GM12878 (cell line): ENCODE measurements around the gene NDRG4. TPM values are rescaled to one million over a fixed set of nuclear protein-coding genes. Genes with fewer than 3 reads are reported as not detected.

Experiments
- ATAC-seq: fragments of 200-7000 bp; cut with Tn5 transposase; 3 replicates; pipeline ENCODE4 v1.9.1; 2020; ENCODE audit warnings: mild to moderate bottlenecking, moderate library complexity
- BruUV-seq: library from RNA; stranded (reverse); fragments of 400-500 nt; replicated peaks from 2 replicates; lab custom pipeline; 2021; lab: Mats Ljungman, UMichigan
- CTCF ChIA-PET: fragments of 300-600 bp; sonication (Branson Sonifier 250); formaldehyde crosslinking; extraction: SDS; loops from one replicate; lab custom pipeline; 2021; ENCODE audit warnings: inconsistent platforms; lab: Yijun Ruan, JAX
- POLR2A ChIA-PET: fragments of 350-600 bp; formaldehyde crosslinking; extraction: SDS; loops from one replicate; lab custom pipeline; 2021; ENCODE audit warnings: inconsistent platforms; lab: Charles Lee
- RAD21 ChIA-PET: fragments of 300-600 bp; sonication (Branson Sonifier 250); formaldehyde crosslinking; loops from one replicate; lab custom pipeline; 2023; ENCODE audit warnings: antibody characterized with exemption; ENCODE audit not compliant: unreplicated experiment; lab: Charles Lee
- SMC1A ChIA-PET: fragments of 300-600 bp; sonication (Branson Sonifier 250); formaldehyde crosslinking; loops from one replicate; lab custom pipeline; 2023; ENCODE audit not compliant: unreplicated experiment, uncharacterized antibody; lab: Charles Lee
- DNase-seq: peaks from one replicate; pipeline ENCODE4 v3.0.0-alpha.2; 2011; ENCODE audit warnings: low read depth, low spot score
- FAIRE-seq: peaks from 3 replicates; lab custom pipeline; 2011; peaks lifted over from hg19 to GRCh38; lab: Jason Lieb, UNC
- H2AFZ ChIP-seq: 2 replicates; pipeline ENCODE4 v1.6.0; 2011; ENCODE audit warnings: low read depth, low read length, control low read depth; ENCODE audit not compliant: control insufficient read depth
- H3K27ac ChIP-seq: 2 replicates; pipeline ENCODE4 v1.5.1; 2011; ENCODE audit warnings: control low read depth; ENCODE audit not compliant: control insufficient read depth, insufficient read depth
- H3K27me3 ChIP-seq, 2 experiments: replicated peaks in 1 of 2; 2 replicates each; pipeline versions ENCODE4 v1.6.0 to v1.6.1; 2011; ENCODE audit warnings: low read length in 1 of 2; ENCODE audit not compliant: control insufficient read depth in 2 of 2, insufficient read depth in 2 of 2
- H3K36me3 ChIP-seq, 2 experiments: 2 replicates each; pipeline ENCODE4 v1.5.1; 2011; ENCODE audit warnings: low read length in 1 of 2; ENCODE audit not compliant: control insufficient read depth in 2 of 2, insufficient read depth in 2 of 2
- H3K4me1 ChIP-seq: 2 replicates; pipeline ENCODE4 v1.6.1; 2011; ENCODE audit warnings: mild to moderate bottlenecking, low read length, moderate library complexity, mixed read lengths; ENCODE audit not compliant: control insufficient read depth, insufficient read depth
- H3K4me2 ChIP-seq: 2 replicates; pipeline ENCODE4 v1.6.0; 2011; ENCODE audit warnings: control low read depth; ENCODE audit not compliant: control insufficient read depth, insufficient read depth
- H3K4me3 ChIP-seq: fragments of 200-600 bp; sonication (generic); 2 replicates; pipeline ENCODE4 v1.5.1; 2016
- H3K79me2 ChIP-seq: 2 replicates; pipeline ENCODE4 v1.6.0; 2011; ENCODE audit warnings: low read length; ENCODE audit not compliant: control insufficient read depth, insufficient read depth
- H3K9ac ChIP-seq: 2 replicates; pipeline ENCODE4 v1.8.0; 2011; ENCODE audit warnings: low read length, control low read depth, mixed read lengths; ENCODE audit not compliant: control insufficient read depth, insufficient read depth
- H3K9me3 ChIP-seq: replicated peaks from 3 replicates; pipeline ENCODE4 v1.5.1; 2011; ENCODE audit warnings: mild to moderate bottlenecking, low read length; ENCODE audit not compliant: control insufficient read depth, insufficient read depth
- H4K20me1 ChIP-seq: 2 replicates; pipeline ENCODE4 v1.6.0; 2011; ENCODE audit not compliant: control insufficient read depth, insufficient read depth
- BHLHE40 ChIP-seq, 2 experiments: fragments of 450-650 bp in 1 of 2; IDR thresholded peaks; 2 replicates each; pipeline ENCODE4 v1.6.1; 2011 to 2017; ENCODE audit warnings: low read depth in 2 of 2, borderline replicate concordance in 1 of 2, improper control_type of control experiment in 1 of 2, low read length in 1 of 2, mild to moderate bottlenecking in 1 of 2
- CREB1 ChIP-seq: IDR thresholded peaks from 2 replicates; pipeline ENCODE4 v1.6.1; 2012; ENCODE audit warnings: low read depth, mild to moderate bottlenecking, inconsistent platforms
- E2F4 ChIP-seq: IDR thresholded peaks from 2 replicates; pipeline ENCODE4 v1.6.1; 2012; ENCODE audit warnings: low read depth, low read length, improper control_type of control experiment
- E4F1 ChIP-seq: fragments of 450-650 bp; IDR thresholded peaks from 2 replicates; pipeline ENCODE4 v1.6.1; 2018; ENCODE audit warnings: borderline replicate concordance, mild to moderate bottlenecking; ENCODE audit not compliant: partially characterized antibody
- EED ChIP-seq: sonication (generic); IDR thresholded peaks from 2 replicates; pipeline ENCODE4 v1.6.1; 2016; ENCODE audit warnings: antibody characterized with exemption, low read depth
- ESRRA ChIP-seq: IDR thresholded peaks from 2 replicates; pipeline ENCODE4 v1.6.1; 2012; ENCODE audit warnings: mild to moderate bottlenecking, low read length, improper control_type of control experiment
- ETV6 ChIP-seq, 2 experiments: fragments of 450-650 bp in 1 of 2; IDR thresholded peaks in 1 of 2; conservative IDR thresholded peaks in 1 of 2; 2 replicates each; pipeline ENCODE4 v1.6.1; 2014; ENCODE audit warnings: antibody characterized with exemption in 1 of 2, borderline replicate concordance in 1 of 2, low read depth in 1 of 2, mild to moderate bottlenecking in 1 of 2, moderate library complexity in 1 of 2
- FOXM1 ChIP-seq: IDR thresholded peaks from 2 replicates; pipeline ENCODE4 v1.6.1; 2012; ENCODE audit warnings: low read depth, mild to moderate bottlenecking, inconsistent platforms, low read length, moderate library complexity
- HCFC1 ChIP-seq: fragments of 150-350 bp; IDR thresholded peaks from 2 replicates; pipeline ENCODE4 v1.6.1; 2014; ENCODE audit warnings: low read length
- IKZF1 ChIP-seq: fragments of 450-650 bp; conservative IDR thresholded peaks from 2 replicates; pipeline ENCODE4 v1.6.1; 2017; ENCODE audit warnings: antibody characterized with exemption, mild to moderate bottlenecking
- KDM1A ChIP-seq: fragments of 200-600 bp; sonication (generic); IDR thresholded peaks from 2 replicates; pipeline ENCODE4 v1.6.1; 2016; ENCODE audit warnings: borderline replicate concordance
- MEF2A ChIP-seq: IDR thresholded peaks from 2 replicates; pipeline ENCODE4 v1.6.1; 2011; ENCODE audit warnings: low read depth, mild to moderate bottlenecking, low read length, moderate library complexity; ENCODE audit not compliant: insufficient read depth
- NR2C2 ChIP-seq: IDR thresholded peaks from 2 replicates; pipeline ENCODE4 v1.6.1; 2011; ENCODE audit warnings: borderline replicate concordance, low read depth; ENCODE audit not compliant: control insufficient read depth, insufficient read length
- STAT3 ChIP-seq: IDR thresholded peaks from 2 replicates; pipeline ENCODE4 v1.6.1; 2011; ENCODE audit warnings: low read depth, low read length, improper control_type of control experiment
- TBL1XR1 ChIP-seq: IDR thresholded peaks from 2 replicates; pipeline ENCODE4 v1.6.1; 2012; ENCODE audit warnings: low read depth, low read length, improper control_type of control experiment
- ZBED1 ChIP-seq: IDR thresholded peaks from 2 replicates; pipeline ENCODE4 v1.6.1; 2016; ENCODE audit warnings: borderline replicate concordance
- ZNF24 ChIP-seq: fragments of 450-650 bp; IDR thresholded peaks from 2 replicates; pipeline ENCODE4 v1.6.1; 2017; ENCODE audit warnings: antibody characterized with exemption, mild to moderate bottlenecking
- ZNF274 ChIP-seq: IDR thresholded peaks from one replicate; pipeline ENCODE4 v1.8.0; 2011; ENCODE audit not compliant: insufficient read length, insufficient read depth
- WGBS: methylation state at CpG from one replicate; pipeline ENCODE4 v1.1.6; 2016; ENCODE audit warnings: low lambda C conversion rate; ENCODE audit not compliant: insufficient replicate concordance, insufficient coverage; ENCODE audit errors: missing lambda C conversion rate; 5-methylcytosine and 5-hydroxymethylcytosine counted together
- in situ Hi-C: fragments of 300-500 bp; cut with MboI; formaldehyde crosslinking; loops from 9 replicates; pipeline ENCODE4 v1.14.3; 2018; ENCODE audit warnings: mixed read lengths
- intact Hi-C: fragments of 100-400 bp; cut with micrococcal nuclease; formaldehyde crosslinking; loops from one replicate; pipeline ENCODE4 v1.14.2; 2022; ENCODE audit not compliant: unreplicated experiment
- polyA plus RNA-seq, 11 experiments: library from polyadenylated mRNA; depleted of rRNA in 4 of 11; unstranded in 6 of 11; stranded (reverse) in 5 of 11; fragments of >200 nt; fragmentation: Nextera tagmentation in 4 of 11; fragmentation: Illumina TruSeq in 1 of 11; extraction: Ambion mirVana in 4 of 11; extraction: Trizol in 1 of 11; gene quantifications; 1 replicate in 1 of 11; 2 replicates in 10 of 11; pipeline versions ENCODE4 v1.2.1 to v1.2.3, GENCODE V29; 2011 to 2016; ENCODE audit warnings: inconsistent platforms in 2 of 11, missing spikeins in 2 of 11, low read depth in 1 of 11
- total RNA-seq, 4 experiments: library from RNA; depleted of rRNA in 3 of 4; stranded (reverse); fragments of >200 nt in 3 of 4; fragmentation: Illumina TruSeq in 1 of 4; extraction: Trizol in 1 of 4; gene quantifications; 2 replicates each; pipeline versions ENCODE4 v1.2.1 to v1.2.3, GENCODE V29; 2013 to 2021

NDRG4 gene
- total and polyA plus RNA-seq, 10 of the 15 experiments (the other 5 are each of a cell fraction or from before 2014, with no cell fraction given): 0.33 to 3.8 (median 2.5) TPM

GRCh38 chr16:58474296-58474695, 25.6 kb upstream of the NDRG4 start:
- TF ChIP-seq KDM1A (no peak), E2F4 (no peak), HCFC1 (no peak), ZNF24 (no peak), CREB1 (no peak), ZNF274 (no peak), E4F1 (no peak), EED (no peak), ZBED1 (no peak), TBL1XR1 (no peak), FOXM1 (no peak), BHLHE40 (IDR thresholded peaks at IDR 0.05; ENCODE audit: borderline replicate concordance in 1 of 2, low read depth in 2 of 2, low read length in 1 of 2) (no peak), IKZF1 (no peak), ETV6 (conservative IDR thresholded peaks at IDR 0.05 in 1 of 2, IDR thresholded peaks at IDR 0.05 in 1 of 2; ENCODE audit: borderline replicate concordance in 1 of 2, low read depth in 1 of 2) (no peak), STAT3 (no peak), ESRRA (no peak), MEF2A (no peak), NR2C2 (no peak)
- H3K9me3 ChIP-seq: no peaks in the 10 kb centered on the region
- no peak overlapping the region for H2AFZ ChIP-seq
- no peaks in the 10 kb centered on the region for H4K20me1 ChIP-seq
- H3K79me2 ChIP-seq: no peaks in the 10 kb centered on the region
- intact Hi-C loops (no loop called here), in situ Hi-C loops (no loop called here)
- H3K27me3 ChIP-seq: peaks cover 0 to 4% of the 10 kb centered on the region in 2 experiments; a peak in 2 of 4 replicates
- ChIA-PET RAD21 (no interaction called here), CTCF (interaction anchor here (0.7 to 0.9 kb wide), 2 partner anchors 134 to 138 kb away, joined by 3 read pairs; no protein-coding TSS in a partner anchor), POLR2A (no interaction called here), SMC1A (no interaction called here)
- no peaks in the 10 kb centered on the region for H3K4me1 ChIP-seq
- no peak overlapping the region for H3K9ac ChIP-seq
- 36% methylated on average over 10 of the region's 10 CpGs for WGBS
- BruUV-seq: no TSS peak
- DNase-seq (no peak), FAIRE-seq (no peak), ATAC-seq (peak; percentile 38; the same call in 2 of the 3 replicates)
- H3K27ac ChIP-seq: no peak overlapping the region
- no peak overlapping the region for H3K4me2 ChIP-seq
- no peaks in the 10 kb centered on the region for H3K36me3 ChIP-seq
- H3K4me3 ChIP-seq: no peak overlapping the region
